ES-I3 (cell line): ENCODE results near the gene TRAM2.

ENCODE experiments used
- H3K36me3 ChIP-seq: 2 replicates; pipeline ENCODE4 v1.6.1; 2013; ENCODE audit warnings: mild to moderate bottlenecking, low read length, control low read depth, moderate library complexity; ENCODE audit not compliant: insufficient read depth
- H3K4me1 ChIP-seq: 2 replicates; pipeline ENCODE4 v1.6.1; 2013; ENCODE audit warnings: mild to moderate bottlenecking, control low read depth, low read length; ENCODE audit not compliant: insufficient read depth
- H3K9ac ChIP-seq: 2 replicates; pipeline ENCODE4 v1.6.1; 2013; ENCODE audit warnings: low read depth, mild to moderate bottlenecking, low read length, moderate library complexity
- H3K9me3 ChIP-seq: 2 replicates; pipeline ENCODE4 v1.6.1; 2013; ENCODE audit warnings: mild to moderate bottlenecking, low read length, moderate library complexity; ENCODE audit not compliant: control insufficient read depth, insufficient read depth

The TRAM2 gene

GRCh38 chr6:52582446-52582845 is 5.6 kb upstream of the TRAM2 start:
- Histone ChIP-seq H3K36me3 (no peaks in the 10 kb centered on the region), H3K4me1 (no peaks in the 10 kb centered on the region), H3K9me3 (no peaks in the 10 kb centered on the region), H3K9ac (no peak overlapping the region)

DNA sequence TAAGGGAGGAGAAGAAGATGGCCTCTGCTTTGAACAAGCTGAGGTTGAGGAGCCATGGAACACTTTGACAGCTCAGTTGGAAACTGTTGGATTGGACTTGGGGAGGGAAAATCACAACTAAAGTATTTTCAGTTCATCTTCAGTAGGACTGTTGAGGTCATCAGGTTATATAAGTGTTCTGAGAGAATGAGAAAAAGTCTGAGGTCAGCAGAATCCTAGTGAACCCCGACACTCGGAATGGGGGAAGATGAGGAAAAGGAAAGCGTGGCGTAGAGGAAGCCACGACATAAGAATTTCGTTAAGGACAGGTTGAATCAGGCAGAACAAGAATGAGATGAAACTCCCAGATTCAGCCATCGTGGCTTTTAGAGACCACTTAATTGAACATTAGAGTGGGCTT is 4.0 kb upstream of the TRAM2 start:
- Histone ChIP-seq H3K9me3 (no peaks in the 10 kb centered on the region), H3K9ac (no peak overlapping the region), H3K36me3 (no peaks in the 10 kb centered on the region), H3K4me1 (no peaks in the 10 kb centered on the region)

DNA sequence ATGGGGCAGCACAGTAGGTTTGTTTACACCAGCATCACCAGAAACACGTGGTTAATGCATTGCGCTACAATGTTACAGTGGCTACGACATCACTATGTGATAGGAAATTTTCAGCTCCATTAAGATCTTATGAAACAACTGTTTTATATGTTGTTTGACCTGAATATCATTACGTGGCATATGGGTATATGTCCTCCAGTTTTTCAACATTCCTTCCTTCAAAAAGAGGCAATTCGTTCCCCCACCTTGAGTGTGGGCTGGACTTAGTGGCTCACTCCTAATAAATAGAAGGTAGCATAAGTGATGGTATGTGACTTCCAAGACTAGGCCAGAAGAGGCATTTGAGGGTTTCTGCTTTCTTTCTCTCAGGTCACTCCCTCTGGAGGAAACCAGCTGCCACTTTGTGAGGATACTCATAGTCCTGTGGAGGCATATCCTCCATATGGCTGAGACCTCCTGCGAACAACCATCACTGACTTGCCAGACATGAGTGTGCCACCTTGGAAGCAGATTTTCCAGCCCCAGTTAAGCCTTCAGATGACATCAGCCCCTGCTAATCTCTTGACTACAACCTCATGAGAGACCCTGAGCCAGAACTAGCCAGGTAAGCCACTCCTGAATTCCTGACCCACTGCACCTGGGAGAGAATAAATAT is 2.3 kb upstream of the TRAM2 start:
- Histone ChIP-seq H3K4me1 (peaks cover 18% of the 10 kb centered on the region), H3K36me3 (no peaks in the 10 kb centered on the region), H3K9ac (no peak overlapping the region), H3K9me3 (no peaks in the 10 kb centered on the region)

- no peaks in the 10 kb centered on the region for H3K36me3 ChIP-seq
- H3K9ac ChIP-seq: peak overlapping the region; percentile 92
- no peaks in the 10 kb centered on the region for H3K9me3 ChIP-seq
- H3K4me1 ChIP-seq: peaks cover 29% of the 10 kb centered on the region
These were observed 1.1 kb upstream of the TRAM2 start for GRCh38 chr6:52577778-52578463.

DNA sequence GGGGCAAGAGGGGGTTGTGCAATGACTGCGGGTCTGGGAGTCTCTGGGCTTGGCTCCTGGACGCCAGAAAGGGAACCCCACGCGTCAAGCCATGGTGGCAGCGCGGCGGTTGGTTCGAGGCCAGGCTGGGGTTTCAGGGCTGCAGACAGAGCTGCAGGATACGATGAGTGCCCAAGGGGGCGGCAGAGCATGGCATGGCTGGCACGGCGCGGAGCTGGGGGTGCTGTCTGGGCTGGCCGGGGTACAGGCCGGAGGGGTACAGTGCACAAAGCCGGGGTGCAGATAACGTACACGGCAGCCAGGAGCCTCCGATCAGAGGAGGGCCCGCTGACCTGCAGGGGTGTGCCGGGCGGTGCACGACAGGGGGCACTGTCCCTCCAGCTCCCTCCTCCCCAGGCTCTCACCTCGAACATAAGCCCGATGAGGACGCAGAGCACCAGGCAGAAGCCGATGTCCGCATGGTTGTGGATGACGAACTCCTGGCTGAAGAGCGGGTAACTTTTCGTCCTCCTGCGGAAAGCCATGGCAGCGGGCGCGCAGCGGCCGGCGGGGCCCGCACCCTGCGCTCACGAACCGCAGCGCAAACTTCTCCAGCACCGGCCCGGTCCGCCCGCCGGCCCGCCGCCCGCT is 353 bp downstream of the TRAM2 start:
- H3K9ac ChIP-seq: peak overlapping the region; percentile 72
- H3K36me3 ChIP-seq: no peaks in the 10 kb centered on the region
- peaks cover 35% of the 10 kb centered on the region for H3K4me1 ChIP-seq
- H3K9me3 ChIP-seq: no peaks in the 10 kb centered on the region

GRCh38 chr6:52576054-52576391 is 837 bp downstream of the TRAM2 start:
- H3K4me1 ChIP-seq: peaks cover 36% of the 10 kb centered on the region
- H3K9me3 ChIP-seq: no peaks in the 10 kb centered on the region
- peak overlapping the region; percentile 72 for H3K9ac ChIP-seq
- H3K36me3 ChIP-seq: no peaks in the 10 kb centered on the region

DNA sequence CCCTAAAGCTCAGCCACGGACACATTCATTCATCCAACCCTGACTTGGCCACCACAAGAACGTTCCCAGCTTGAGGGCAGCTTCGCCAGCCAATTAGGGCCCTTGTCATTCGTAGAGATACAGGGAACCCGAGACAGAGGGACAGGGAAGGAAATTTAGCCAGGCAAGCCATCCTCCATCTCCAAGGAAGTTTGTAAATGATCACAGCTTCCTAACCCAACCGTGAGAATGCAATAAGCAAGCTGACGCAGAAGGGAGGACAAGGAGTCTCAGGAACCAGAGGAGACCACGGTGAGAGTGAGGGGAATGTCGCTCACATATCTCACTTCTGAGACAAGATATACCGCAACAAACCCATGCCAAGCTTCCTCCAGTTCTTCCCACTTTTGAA is 1.4 kb downstream of the TRAM2 start:
- Histone ChIP-seq H3K36me3 (no peaks in the 10 kb centered on the region), H3K9ac (peak overlapping the region; percentile 72; the same call in 1 of the 2 replicates), H3K9me3 (no peaks in the 10 kb centered on the region), H3K4me1 (peaks cover 40% of the 10 kb centered on the region)

GRCh38 chr6:52574709-52575501 is 2.0 kb downstream of the TRAM2 start:
- Histone ChIP-seq H3K9ac (peak overlapping the region; percentile 72), H3K9me3 (no peaks in the 10 kb centered on the region), H3K4me1 (peaks cover 46% of the 10 kb centered on the region), H3K36me3 (no peaks in the 10 kb centered on the region)

GRCh38 chr6:52573295-52573694 is 3.6 kb downstream of the TRAM2 start:
- Histone ChIP-seq H3K36me3 (no peaks in the 10 kb centered on the region), H3K4me1 (peaks cover 57% of the 10 kb centered on the region), H3K9ac (no peak overlapping the region), H3K9me3 (no peaks in the 10 kb centered on the region)

GRCh38 chr6:52572536-52572935 is 4.3 kb downstream of the TRAM2 start:
- no peak overlapping the region for H3K9ac ChIP-seq
- H3K9me3 ChIP-seq: no peaks in the 10 kb centered on the region
- no peaks in the 10 kb centered on the region for H3K36me3 ChIP-seq
- H3K4me1 ChIP-seq: peaks cover 60% of the 10 kb centered on the region

DNA sequence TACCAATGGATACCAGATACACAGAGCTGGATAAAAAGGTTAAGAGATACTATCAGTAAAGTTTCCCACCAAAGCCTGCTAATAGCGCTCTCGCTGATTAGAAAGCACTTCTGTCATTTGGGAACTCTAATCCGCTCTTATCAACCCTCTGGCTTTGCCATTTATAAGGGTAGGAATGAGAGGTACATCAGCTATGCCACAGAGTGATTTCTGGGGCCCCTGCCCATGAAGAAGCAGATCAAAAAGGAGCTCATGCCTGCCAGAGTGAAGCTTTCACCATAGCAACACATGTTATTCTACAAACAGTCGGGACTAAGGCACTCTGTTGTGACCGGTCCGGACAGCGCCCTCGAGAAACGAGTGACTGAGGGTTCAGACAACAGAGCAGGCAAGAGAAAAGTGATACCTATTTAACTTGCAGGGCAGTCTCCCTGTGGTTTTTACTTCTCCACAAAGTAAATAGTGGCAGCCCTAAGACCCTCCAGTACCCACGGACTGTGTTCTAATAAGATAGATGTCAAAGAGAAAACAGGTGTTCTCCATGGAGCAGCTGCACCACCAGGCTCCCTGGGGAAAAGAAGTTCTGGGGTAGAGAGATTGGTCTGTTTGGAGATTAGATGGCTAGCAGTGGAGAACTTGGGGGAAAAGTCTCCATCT is 5.6 kb downstream of the TRAM2 start:
- Histone ChIP-seq H3K9ac (no peak overlapping the region), H3K9me3 (no peaks in the 10 kb centered on the region), H3K4me1 (peaks cover 66% of the 10 kb centered on the region), H3K36me3 (no peaks in the 10 kb centered on the region)

GRCh38 chr6:52570291-52570700 is 6.6 kb downstream of the TRAM2 start:
- Histone ChIP-seq H3K36me3 (no peaks in the 10 kb centered on the region), H3K9me3 (no peaks in the 10 kb centered on the region), H3K4me1 (peaks cover 60% of the 10 kb centered on the region), H3K9ac (no peak overlapping the region)

DNA sequence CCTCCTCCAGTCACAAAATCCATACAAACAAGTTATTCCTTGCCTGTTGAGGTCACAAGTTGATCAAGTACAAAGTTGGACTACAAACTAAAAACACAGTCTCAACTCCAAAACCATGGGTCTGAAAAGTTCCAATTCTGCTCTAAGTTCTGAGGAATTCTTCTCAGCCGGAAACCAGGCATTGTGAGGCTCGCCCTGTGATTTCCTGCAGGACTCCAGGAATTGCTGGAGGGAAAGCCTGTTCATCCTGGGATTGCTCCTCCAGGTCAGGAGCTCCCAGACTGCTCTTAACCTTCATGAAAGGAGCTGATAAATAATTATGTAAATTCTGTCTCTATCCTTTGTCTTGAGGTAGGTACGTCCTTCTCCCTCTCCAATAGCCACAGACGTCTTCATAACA is 8.5 kb downstream of the TRAM2 start:
- H3K9ac ChIP-seq: no peak overlapping the region
- no peaks in the 10 kb centered on the region for H3K9me3 ChIP-seq
- H3K36me3 ChIP-seq: no peaks in the 10 kb centered on the region
- H3K4me1 ChIP-seq: peaks cover 43% of the 10 kb centered on the region

- Histone ChIP-seq H3K9me3 (no peaks in the 10 kb centered on the region), H3K9ac (no peak overlapping the region), H3K36me3 (no peaks in the 10 kb centered on the region), H3K4me1 (peaks cover 35% of the 10 kb centered on the region)
These were observed 10.0 kb downstream of the TRAM2 start for GRCh38 chr6:52566853-52567279.
